A673 (cell line): ENCODE results near the gene HDAC7.

Source experiments
- EZH2 ChIP-seq: fragments of 200-600 bp; sonication (generic); IDR thresholded peaks from 2 replicates; pipeline ENCODE4 v1.6.1; 2017; ENCODE audit warnings: borderline replicate concordance, low read depth, mild to moderate bottlenecking, mixed read lengths, antibody characterized with exemption, low read length; ENCODE audit not compliant: poor library complexity, severe bottlenecking
- TF ChIP-seq, protein P1 (sequence below): fragments of 300-800, 200-600 bp; sonication (generic); conservative IDR thresholded peaks from 2 replicates; pipeline ENCODE4 v1.5.1; 2017; ENCODE audit warnings: low read depth, mild to moderate bottlenecking, antibody characterized with exemption, low read length, moderate library complexity, mixed read lengths

DNA sequence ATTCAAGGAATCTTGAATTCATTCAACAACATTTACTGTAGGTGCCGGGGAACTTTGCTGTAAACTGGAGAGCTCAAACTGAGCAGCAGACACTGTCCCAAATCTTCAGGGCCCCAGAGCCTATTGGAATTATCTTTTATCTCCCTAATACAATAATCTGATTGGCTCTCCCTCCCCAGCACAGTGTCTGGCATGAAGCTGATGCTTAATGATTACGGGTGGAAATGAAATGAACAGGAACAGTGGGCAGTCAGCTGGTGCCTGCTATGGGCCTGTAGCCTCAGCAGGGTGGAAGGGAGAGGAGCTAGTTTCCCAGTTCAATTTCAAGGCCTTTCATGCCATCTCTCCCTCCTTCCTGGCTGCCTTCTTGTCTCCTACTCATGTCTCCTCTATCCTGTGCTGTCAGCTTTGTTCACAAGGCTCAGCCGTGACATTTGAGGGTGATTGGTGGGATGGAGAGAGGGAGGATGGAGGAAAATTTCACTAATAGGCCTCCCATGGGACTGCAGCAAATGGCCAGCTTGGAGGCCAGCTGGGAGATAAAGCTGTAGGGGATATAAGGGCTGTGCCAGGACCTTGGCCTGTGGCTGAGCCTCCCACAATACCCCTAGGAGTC, 56.7 kb downstream of the HDAC7 start:
- TF ChIP-seq, protein P1, sequence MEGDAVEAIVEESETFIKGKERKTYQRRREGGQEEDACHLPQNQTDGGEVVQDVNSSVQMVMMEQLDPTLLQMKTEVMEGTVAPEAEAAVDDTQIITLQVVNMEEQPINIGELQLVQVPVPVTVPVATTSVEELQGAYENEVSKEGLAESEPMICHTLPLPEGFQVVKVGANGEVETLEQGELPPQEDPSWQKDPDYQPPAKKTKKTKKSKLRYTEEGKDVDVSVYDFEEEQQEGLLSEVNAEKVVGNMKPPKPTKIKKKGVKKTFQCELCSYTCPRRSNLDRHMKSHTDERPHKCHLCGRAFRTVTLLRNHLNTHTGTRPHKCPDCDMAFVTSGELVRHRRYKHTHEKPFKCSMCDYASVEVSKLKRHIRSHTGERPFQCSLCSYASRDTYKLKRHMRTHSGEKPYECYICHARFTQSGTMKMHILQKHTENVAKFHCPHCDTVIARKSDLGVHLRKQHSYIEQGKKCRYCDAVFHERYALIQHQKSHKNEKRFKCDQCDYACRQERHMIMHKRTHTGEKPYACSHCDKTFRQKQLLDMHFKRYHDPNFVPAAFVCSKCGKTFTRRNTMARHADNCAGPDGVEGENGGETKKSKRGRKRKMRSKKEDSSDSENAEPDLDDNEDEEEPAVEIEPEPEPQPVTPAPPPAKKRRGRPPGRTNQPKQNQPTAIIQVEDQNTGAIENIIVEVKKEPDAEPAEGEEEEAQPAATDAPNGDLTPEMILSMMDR: no peak
- no peak for TF ChIP-seq EZH2
